OCI-LY3 (cell line): Measurements from ENCODE around the gene AGAP2.
A peak's percentile ranks its signal among the peaks of the same experiment; 100 is the strongest.

Source experiments
- H2AFZ ChIP-seq: fragments of 200-600, 300-600 bp; shearing (Covaris generic); 2 replicates; pipeline ENCODE4 v1.6.0; 2014; ENCODE audit warnings: antibody characterized with exemption, low read depth, low read length
- H3K27ac ChIP-seq: fragments of 200-600, 300-600 bp; sonication (generic); 2 replicates; pipeline ENCODE4 v1.5.1; 2014; ENCODE audit warnings: mild to moderate bottlenecking, low read length, moderate library complexity, mixed read lengths
- H3K27me3 ChIP-seq: fragments of 200-600, 300-600 bp; sonication (generic); 2 replicates; pipeline ENCODE4 v1.6.1; 2014; ENCODE audit warnings: low read depth, low read length, mixed read lengths
- H3K36me3 ChIP-seq: fragments of 200-600, 300-600 bp; sonication (generic); replicated peaks from 2 replicates; pipeline ENCODE3; 2014; ENCODE audit warnings: low read depth, low read length, mixed read lengths
- H3K4me1 ChIP-seq: fragments of 300-600, 200-600 bp; sonication (generic); 2 replicates; pipeline ENCODE4 v1.6.1; 2014; ENCODE audit warnings: low read length, mixed read lengths
- H3K4me2 ChIP-seq: fragments of 200-600, 300-600 bp; sonication (generic); 2 replicates; pipeline ENCODE4 v1.6.1; 2014; ENCODE audit warnings: low read length, mixed read lengths
- H3K4me3 ChIP-seq: fragments of 300-600, 200-600 bp; sonication (generic); 2 replicates; pipeline ENCODE4 v1.5.1; 2014; ENCODE audit warnings: antibody characterized with exemption, mild to moderate bottlenecking, low read length, moderate library complexity
- H3K79me2 ChIP-seq: fragments of 300-600, 200-600 bp; shearing (Covaris generic); 2 replicates; pipeline ENCODE4 v1.6.1; 2014; ENCODE audit warnings: mild to moderate bottlenecking, low read length, mixed read lengths
- H3K9ac ChIP-seq: fragments of 300-600, 200-600 bp; shearing (Covaris generic); 2 replicates; pipeline ENCODE4 v1.6.0; 2014; ENCODE audit warnings: mild to moderate bottlenecking, low read length, moderate library complexity
- H3K9me3 ChIP-seq: fragments of 200-600, 300-600 bp; shearing (Covaris generic); 2 replicates; pipeline ENCODE4 v1.6.1; 2014; ENCODE audit warnings: low read length, mixed read lengths; ENCODE audit not compliant: insufficient read depth
- H4K20me1 ChIP-seq: fragments of 200-600, 300-600 bp; sonication (generic); 2 replicates; pipeline ENCODE4 v1.6.1; 2016; ENCODE audit warnings: low read length, mixed read lengths; ENCODE audit not compliant: insufficient read depth
- CTCF ChIP-seq: fragments of 200-600, 300-600 bp; sonication (generic); IDR thresholded peaks from 2 replicates; pipeline ENCODE4 v1.5.1; 2014; ENCODE audit warnings: antibody characterized with exemption, low read length, low read depth
- EZH2phosphoT487 ChIP-seq: fragments of 200-600 bp; shearing (Covaris generic); IDR thresholded peaks from 2 replicates; pipeline ENCODE4 v1.6.1; 2018; ENCODE audit warnings: antibody characterized with exemption, mixed run types, low read depth

The AGAP2 gene

GRCh38 chr12:57759360-57759980 lies 20.9 kb upstream of the AGAP2 start:
- no peak overlapping the region for H3K4me3 ChIP-seq
- peaks cover 25% of the 10 kb centered on the region for H4K20me1 ChIP-seq
- no peaks in the 10 kb centered on the region for H3K27me3 ChIP-seq
- no peak overlapping the region for H2AFZ ChIP-seq
- H3K4me2 ChIP-seq = no peak overlapping the region
- H3K79me2 ChIP-seq = peaks cover 38% of the 10 kb centered on the region
- no peaks in the 10 kb centered on the region for H3K9me3 ChIP-seq
- H3K4me1 ChIP-seq = peaks cover 9% of the 10 kb centered on the region
- no peak overlapping the region for H3K27ac ChIP-seq
- TF ChIP-seq EZH2phosphoT487 (no peak), CTCF (peak; percentile 63)
- peaks cover 46% of the 10 kb centered on the region for H3K36me3 ChIP-seq
- H3K9ac ChIP-seq = no peak overlapping the region

GRCh38 chr12:57758552-57759359 lies 20.2 kb upstream of the AGAP2 start:
- TF ChIP-seq EZH2phosphoT487 (no peak), CTCF (no peak)
- peaks cover 25% of the 10 kb centered on the region for H4K20me1 ChIP-seq
- H3K36me3 ChIP-seq = peaks cover 46% of the 10 kb centered on the region

GRCh38 chr12:57757771-57758170 lies 19.2 kb upstream of the AGAP2 start:
- Histone ChIP-seq H3K4me3 (no peak overlapping the region), H3K36me3 (peaks cover 46% of the 10 kb centered on the region), H3K9me3 (no peaks in the 10 kb centered on the region), H3K27me3 (no peaks in the 10 kb centered on the region), H3K4me2 (no peak overlapping the region), H4K20me1 (peaks cover 25% of the 10 kb centered on the region), H3K4me1 (peaks cover 23% of the 10 kb centered on the region), H3K27ac (no peak overlapping the region), H2AFZ (no peak overlapping the region), H3K9ac (no peak overlapping the region), H3K79me2 (peaks cover 40% of the 10 kb centered on the region)
- TF ChIP-seq EZH2phosphoT487 = no peak
- TF ChIP-seq CTCF = no peak

More at GRCh38 chr12:57758552-57759359, 20.2 kb upstream of the AGAP2 start:
- Histone ChIP-seq H3K9ac (no peak overlapping the region), H3K4me3 (no peak overlapping the region), H2AFZ (no peak overlapping the region), H3K4me2 (no peak overlapping the region), H3K9me3 (no peaks in the 10 kb centered on the region), H3K27ac (no peak overlapping the region), H3K27me3 (no peaks in the 10 kb centered on the region), H3K79me2 (peaks cover 38% of the 10 kb centered on the region), H3K4me1 (peaks cover 15% of the 10 kb centered on the region)
